ENCODE results near the gene CDKN2B-AS1.
A peak's percentile ranks its signal among the peaks of the same experiment; 100 is the strongest.

CDKN2B-AS1 gene

GRCh38 chr9:22098643-22099332, 104.2 kb downstream of the CDKN2B-AS1 start:
- no peak for DNase-seq

GRCh38 chr9:22100626-22101025, 106.0 kb downstream of the CDKN2B-AS1 start:
- no peak for DNase-seq

GRCh38 chr9:22102146-22103053, 107.8 kb downstream of the CDKN2B-AS1 start:
- no peak for DNase-seq

- no peak for DNase-seq
These were observed 109.3 kb downstream of the CDKN2B-AS1 start for GRCh38 chr9:22103685-22104575.

- no peak for DNase-seq
These were observed 110.6 kb downstream of the CDKN2B-AS1 start for GRCh38 chr9:22105005-22105722.

- DNase-seq, result no peak
These were observed 112.8 kb downstream of the CDKN2B-AS1 start for GRCh38 chr9:22107202-22108045.

- no peak for DNase-seq
These were observed 114.2 kb downstream of the CDKN2B-AS1 start for GRCh38 chr9:22108581-22109370.

GRCh38 chr9:22111176-22111953, 116.8 kb downstream of the CDKN2B-AS1 start:
- no peak for DNase-seq

GRCh38 chr9:22111954-22112247, 117.3 kb downstream of the CDKN2B-AS1 start:
- DNase-seq, result no peak

- DNase-seq, result no peak
These were observed 118.6 kb downstream of the CDKN2B-AS1 start for GRCh38 chr9:22112870-22113821.

GRCh38 chr9:22114956-22115355, 120.4 kb downstream of the CDKN2B-AS1 start:
- no peak for DNase-seq

GRCh38 chr9:22116758-22117157, 122.2 kb downstream of the CDKN2B-AS1 start:
- DNase-seq, result no peak

- DNase-seq, result no peak
These were observed 123.2 kb downstream of the CDKN2B-AS1 start for GRCh38 chr9:22117511-22118384.

GRCh38 chr9:22118810-22119521, 124.4 kb downstream of the CDKN2B-AS1 start:
- DNase-seq, result no peak

- peak; percentile 10 for DNase-seq
These were observed 125.0 kb downstream of the CDKN2B-AS1 start for GRCh38 chr9:22119522-22120158.

- DNase-seq, result no peak
These were observed 125.6 kb downstream of the CDKN2B-AS1 start for GRCh38 chr9:22120159-22120549.

All from NCI-H1105 treated with DMSO at 0.1 percent for 48 hours (cell line).